SJCRH30 (cell line): ENCODE data around the gene NR4A2. TPM values are rescaled to one million over a fixed set of nuclear protein-coding genes. Genes with fewer than 3 reads are reported as not detected.
"Not testable (repeated sequence)": the region's sequence is repeated elsewhere in the genome, so short reads cannot be mapped to it uniquely, and the experiment has no call there.

Experiments
- DNase-seq, 2 experiments: peaks; one replicate each; pipeline ENCODE4 v3.0.0-alpha.2; 2015 to 2020
- H3K27ac ChIP-seq: fragments of 250-450 bp; sonication (Bioruptor Pico); 2 replicates; pipeline ENCODE4 v1.5.1; 2020; ENCODE audit warnings: mild to moderate bottlenecking, moderate library complexity
- H3K27me3 ChIP-seq: fragments of 250-450 bp; sonication (Bioruptor Pico); 2 replicates; pipeline ENCODE4 v1.5.1; 2020; ENCODE audit warnings: mild to moderate bottlenecking, moderate library complexity
- H3K36me3 ChIP-seq: fragments of 250-450 bp; sonication (Bioruptor Pico); 2 replicates; pipeline ENCODE4 v1.5.1; 2020; ENCODE audit warnings: mild to moderate bottlenecking, moderate library complexity
- H3K4me1 ChIP-seq: fragments of 250-450 bp; sonication (Bioruptor Pico); 2 replicates; pipeline ENCODE4 v1.5.1; 2020; ENCODE audit warnings: mild to moderate bottlenecking, moderate library complexity
- H3K4me3 ChIP-seq: fragments of 250-450 bp; sonication (Bioruptor Pico); 2 replicates; pipeline ENCODE4 v1.5.1; 2020; ENCODE audit warnings: mild to moderate bottlenecking, moderate library complexity
- H3K9me3 ChIP-seq: fragments of 250-450 bp; sonication (Bioruptor Pico); replicated peaks from 2 replicates; pipeline ENCODE4 v1.5.1; 2020; ENCODE audit warnings: mild to moderate bottlenecking, moderate library complexity
- total RNA-seq: library from RNA; depleted of rRNA; stranded (reverse); fragments of >200 nt; shearing (Covaris generic); gene quantifications from 2 replicates; pipeline ENCODE4 v1.2.3, GENCODE V29; 2014

NR4A2 gene
- total RNA-seq, 1 experiment from 2014 or later: 0.51 TPM

GRCh38 chr2:156319811-156320485, 12.6 kb downstream of the NR4A2 start:
- no peak overlapping the region for H3K27ac ChIP-seq
- no peak overlapping the region for H3K4me3 ChIP-seq
- H3K36me3 ChIP-seq: no peaks in the 10 kb centered on the region
- no peaks in the 10 kb centered on the region for H3K27me3 ChIP-seq
- no peak for DNase-seq
- H3K9me3 ChIP-seq: no peaks in the 10 kb centered on the region
- no peaks in the 10 kb centered on the region; the same call in 1 of the 2 replicates for H3K4me1 ChIP-seq

- H3K4me1 ChIP-seq: no peaks in the 10 kb centered on the region; the same call in 1 of the 2 replicates
- H3K4me3 ChIP-seq: no peak overlapping the region
- peak; percentile 24 to 51 for DNase-seq
- no peaks in the 10 kb centered on the region for H3K9me3 ChIP-seq
- no peaks in the 10 kb centered on the region for H3K27me3 ChIP-seq
- H3K36me3 ChIP-seq: no peaks in the 10 kb centered on the region
- H3K27ac ChIP-seq: no peak overlapping the region
Observed at GRCh38 chr2:156317631-156318030, 14.9 kb downstream of the NR4A2 start.

GRCh38 chr2:156311976-156312375, 20.5 kb downstream of the NR4A2 start:
- no peaks in the 10 kb centered on the region for H3K27me3 ChIP-seq
- no peak for DNase-seq
- no peaks in the 10 kb centered on the region for H3K36me3 ChIP-seq

GRCh38 chr2:156310773-156311172, 21.7 kb downstream of the NR4A2 start:
- no peak for DNase-seq
- H3K4me1 ChIP-seq: no peaks in the 10 kb centered on the region
- H3K27ac ChIP-seq: no peak overlapping the region
- H3K27me3 ChIP-seq: no peaks in the 10 kb centered on the region
- H3K4me3 ChIP-seq: no peak overlapping the region
- no peaks in the 10 kb centered on the region for H3K9me3 ChIP-seq
- H3K36me3 ChIP-seq: no peaks in the 10 kb centered on the region

More at GRCh38 chr2:156311976-156312375, 20.5 kb downstream of the NR4A2 start:
- Histone ChIP-seq H3K27ac (no peak overlapping the region), H3K4me1 (no peaks in the 10 kb centered on the region), H3K4me3 (no peak overlapping the region), H3K9me3 (no peaks in the 10 kb centered on the region)

- DNase-seq: no peak
- Histone ChIP-seq H3K27ac (no peak overlapping the region), H3K4me3 (no peak overlapping the region), H3K4me1 (no peaks in the 10 kb centered on the region), H3K27me3 (no peaks in the 10 kb centered on the region), H3K9me3 (no peaks in the 10 kb centered on the region), H3K36me3 (no peaks in the 10 kb centered on the region)
Observed at GRCh38 chr2:156309917-156310316, 22.6 kb downstream of the NR4A2 start.

GRCh38 chr2:156309167-156309566, 23.4 kb downstream of the NR4A2 start:
- Histone ChIP-seq H3K27ac (no peak overlapping the region), H3K4me3 (no peak overlapping the region), H3K4me1 (no peaks in the 10 kb centered on the region), H3K36me3 (no peaks in the 10 kb centered on the region), H3K27me3 (no peaks in the 10 kb centered on the region), H3K9me3 (no peaks in the 10 kb centered on the region)
- no peak for DNase-seq

- no peaks in the 10 kb centered on the region for H3K4me1 ChIP-seq
Observed at GRCh38 chr2:156306821-156307220, 25.7 kb downstream of the NR4A2 start.

GRCh38 chr2:156305121-156305520, 27.4 kb downstream of the NR4A2 start:
- Histone ChIP-seq H3K27ac (no peak overlapping the region), H3K4me1 (no peaks in the 10 kb centered on the region), H3K9me3 (no peaks in the 10 kb centered on the region), H3K36me3 (no peaks in the 10 kb centered on the region), H3K27me3 (no peaks in the 10 kb centered on the region), H3K4me3 (no peak overlapping the region)
- DNase-seq: no peak

More at GRCh38 chr2:156306821-156307220, 25.7 kb downstream of the NR4A2 start:
- H3K27me3 ChIP-seq: no peaks in the 10 kb centered on the region
- H3K27ac ChIP-seq: no peak overlapping the region
- no peak for DNase-seq
- no peak overlapping the region for H3K4me3 ChIP-seq
- H3K9me3 ChIP-seq: no peaks in the 10 kb centered on the region
- no peaks in the 10 kb centered on the region for H3K36me3 ChIP-seq

GRCh38 chr2:156300337-156300736, 32.2 kb downstream of the NR4A2 start:
- no peak overlapping the region for H3K4me3 ChIP-seq
- H3K27me3 ChIP-seq: no peaks in the 10 kb centered on the region
- DNase-seq: no peak
- H3K36me3 ChIP-seq: no peaks in the 10 kb centered on the region
- no peaks in the 10 kb centered on the region for H3K4me1 ChIP-seq
- no peaks in the 10 kb centered on the region for H3K9me3 ChIP-seq
- no peak overlapping the region for H3K27ac ChIP-seq

- no peaks in the 10 kb centered on the region for H3K36me3 ChIP-seq
- no peaks in the 10 kb centered on the region for H3K27me3 ChIP-seq
- no peak for DNase-seq
- H3K4me3 ChIP-seq: no peak overlapping the region
- no peaks in the 10 kb centered on the region for H3K9me3 ChIP-seq
- H3K4me1 ChIP-seq: no peaks in the 10 kb centered on the region
- H3K27ac ChIP-seq: no peak overlapping the region
Observed at GRCh38 chr2:156294945-156295580, 37.5 kb downstream of the NR4A2 start.

- not testable (repeated sequence) for H3K27me3 ChIP-seq, H3K27ac ChIP-seq, H3K4me1 ChIP-seq, H3K9me3 ChIP-seq, H3K4me3 ChIP-seq, DNase-seq, H3K36me3 ChIP-seq
Observed at GRCh38 chr2:156293382-156293781, 39.1 kb downstream of the NR4A2 start.

GRCh38 chr2:156279446-156280150, 52.9 kb downstream of the NR4A2 start:
- Histone ChIP-seq H3K27me3 (no peaks in the 10 kb centered on the region), H3K27ac (no peak overlapping the region), H3K4me3 (no peak overlapping the region), H3K9me3 (no peaks in the 10 kb centered on the region), H3K36me3 (no peaks in the 10 kb centered on the region), H3K4me1 (no peaks in the 10 kb centered on the region)
- DNase-seq: no peak
